GM21390 (cell line): ENCODE measurements around the gene ARID3A.
"Not testable (repeated sequence)": the region's sequence is repeated elsewhere in the genome, so short reads cannot be mapped to it uniquely, and the experiment has no call there.

ENCODE experiments used
- ATAC-seq: cut with Tn5 transposase; IDR thresholded peaks from one replicate; pipeline ENCODE4 v1.9.1; 2021; ENCODE audit not compliant: unreplicated experiment

The ARID3A gene

GRCh38 chr19:925526-926322, at the start of gene ARID3A:
Gene ARID3A, plus strand, starts transcription at chr19:926035. Its CDS starts 3,494 bp downstream, at chr19:929529.
- peak; percentile 44 for ATAC-seq

- no peak for ATAC-seq
These were observed 49.7 kb upstream of the ARID3A start for GRCh38 chr19:876089-876488.

- ATAC-seq: no peak
These were observed 49.0 kb upstream of the ARID3A start for GRCh38 chr19:876780-877314.

- not testable (repeated sequence) for ATAC-seq
These were observed 47.7 kb upstream of the ARID3A start for GRCh38 chr19:877992-878660.

GRCh38 chr19:878751-879561, 46.9 kb upstream of the ARID3A start:
- not testable (repeated sequence) for ATAC-seq

- no peak for ATAC-seq
These were observed 46.0 kb upstream of the ARID3A start for GRCh38 chr19:879711-880438.

GRCh38 chr19:881385-882071, 44.3 kb upstream of the ARID3A start:
- ATAC-seq: no peak

- no peak for ATAC-seq
These were observed 42.9 kb upstream of the ARID3A start for GRCh38 chr19:882871-883497.

GRCh38 chr19:883661-884211, 42.1 kb upstream of the ARID3A start:
- no peak for ATAC-seq

- ATAC-seq: no peak
These were observed 41.2 kb upstream of the ARID3A start for GRCh38 chr19:884420-885211.

- no peak for ATAC-seq
These were observed 40.2 kb upstream of the ARID3A start for GRCh38 chr19:885536-886224.

GRCh38 chr19:887072-887471, 38.8 kb upstream of the ARID3A start:
- no peak for ATAC-seq

GRCh38 chr19:887599-887998, 38.2 kb upstream of the ARID3A start:
- ATAC-seq: no peak

GRCh38 chr19:888581-889385, 37.1 kb upstream of the ARID3A start:
- ATAC-seq: no peak

- ATAC-seq: no peak
These were observed 36.1 kb upstream of the ARID3A start for GRCh38 chr19:889662-890295.

GRCh38 chr19:890831-891230, 35.0 kb upstream of the ARID3A start:
- ATAC-seq: no peak
